SK-N-SH (cell line): Measurements from ENCODE around the gene FIBP. TPM values are rescaled to one million over a fixed set of nuclear protein-coding genes. Genes with fewer than 3 reads are reported as not detected.
A peak's percentile ranks its signal among the peaks of the same experiment; 100 is the strongest.

Source experiments
- CTCF ChIA-PET: fragments of 300-600, 350-600 bp; formaldehyde crosslinking; extraction: SDS; loops from one replicate; lab custom pipeline; 2021; lab: Yijun Ruan, JAX
- POLR2A ChIA-PET: fragments of 350-600 bp; sonication (Branson Sonifier 250); formaldehyde crosslinking; extraction: SDS; loops from one replicate; lab custom pipeline; 2020; ENCODE audit warnings: antibody characterized with exemption, inconsistent platforms; lab: Yijun Ruan, JAX
- DNase-seq: peaks from one replicate; pipeline ENCODE4 v3.0.0; 2012
- H2AFZ ChIP-seq: fragments of 200-600 bp; sonication (generic); 2 replicates; pipeline ENCODE4 v1.8.1; 2016; ENCODE audit warnings: antibody characterized with exemption, mild to moderate bottlenecking, low read depth
- H3F3A ChIP-seq: fragments of 200-600 bp; sonication (generic); replicated peaks from 2 replicates; pipeline ENCODE3; 2016; ENCODE audit warnings: antibody characterized with exemption, mild to moderate bottlenecking; ENCODE audit not compliant: insufficient read depth
- H3K27ac ChIP-seq, 2 experiments: fragments of 200-500 bp in 1 of 2; fragments of 200-600 bp in 1 of 2; sonication (Bioruptor generic) in 1 of 2; sonication (generic), shearing (Covaris generic) in 1 of 2; 2 replicates each; pipeline versions ENCODE4 v1.5.1 to v1.6.1; 2014 to 2016; ENCODE audit warnings: low read depth in 2 of 2, inconsistent platforms in 1 of 2, low read length in 1 of 2, mild to moderate bottlenecking in 1 of 2, mixed read lengths in 1 of 2
- H3K27me3 ChIP-seq: fragments of 200-600 bp; sonication (generic), shearing (Covaris generic); 2 replicates; pipeline ENCODE4 v1.6.1; 2016; ENCODE audit warnings: mixed run types; ENCODE audit not compliant: insufficient read depth
- H3K36me3 ChIP-seq, 2 experiments: fragments of 200-500 bp in 1 of 2; fragments of 200-600 bp in 1 of 2; sonication (Bioruptor generic) in 1 of 2; sonication (generic) in 1 of 2; replicated peaks in 1 of 2; 2 replicates each; pipeline versions ENCODE3 to v1.5.1; 2014 to 2016; ENCODE audit warnings: low read length in 1 of 2, mild to moderate bottlenecking in 1 of 2; ENCODE audit not compliant: insufficient read depth in 2 of 2, control insufficient read depth in 1 of 2
- H3K4me1 ChIP-seq, 2 experiments: fragments of 200-500 bp in 1 of 2; fragments of 200-600 bp in 1 of 2; sonication (Bioruptor generic) in 1 of 2; sonication (generic), shearing (Covaris generic) in 1 of 2; 2 replicates each; pipeline versions ENCODE4 v1.5.1 to v1.6.1; 2014 to 2016; ENCODE audit warnings: low read depth in 1 of 2, low read length in 1 of 2, mixed run types in 1 of 2; ENCODE audit not compliant: insufficient read depth in 2 of 2, control insufficient read depth in 1 of 2
- H3K4me2 ChIP-seq: fragments of 200-600 bp; sonication (generic), shearing (Covaris generic); 2 replicates; pipeline ENCODE4 v1.6.1; 2017; ENCODE audit warnings: mixed run types
- H3K4me3 ChIP-seq, 2 experiments: fragments of 200-500 bp in 1 of 2; fragments of 200-600 bp in 1 of 2; sonication (Bioruptor generic) in 1 of 2; sonication (generic), shearing (Covaris generic) in 1 of 2; 2 replicates each; pipeline versions ENCODE4 v1.5.1 to v1.8.1; 2014 to 2016; ENCODE audit warnings: low read depth in 2 of 2, inconsistent platforms in 1 of 2, low read length in 1 of 2, mild to moderate bottlenecking in 1 of 2, mixed read lengths in 1 of 2, moderate library complexity in 1 of 2
- H3K79me2 ChIP-seq: fragments of 200-600 bp; sonication (generic); 2 replicates; pipeline ENCODE4 v1.8.1; 2017; ENCODE audit warnings: mild to moderate bottlenecking; ENCODE audit not compliant: insufficient read depth
- H3K9ac ChIP-seq: fragments of 200-600 bp; sonication (generic); 2 replicates; pipeline ENCODE4 v1.6.1; 2017; ENCODE audit warnings: mixed run types
- H3K9me2 ChIP-seq: fragments of 200-600 bp; sonication (generic); 2 replicates; pipeline ENCODE4 v1.6.1; 2017; ENCODE audit warnings: mixed run types
- H3K9me3 ChIP-seq: fragments of 200-600 bp; sonication (generic); 2 replicates; pipeline ENCODE4 v1.6.1; 2017; ENCODE audit warnings: mixed run types, mild to moderate bottlenecking, moderate library complexity
- H4K20me1 ChIP-seq: fragments of 200-600 bp; sonication (generic); 2 replicates; pipeline ENCODE4 v1.6.1; 2017; ENCODE audit warnings: mild to moderate bottlenecking, mixed run types; ENCODE audit not compliant: insufficient read depth
- CHD2 ChIP-seq: fragments of 150-350 bp; IDR thresholded peaks from 2 replicates; pipeline ENCODE4 v1.6.1; 2018; ENCODE audit warnings: low read length; ENCODE audit not compliant: partially characterized antibody
- ELF1 ChIP-seq: IDR thresholded peaks from 2 replicates; pipeline ENCODE4 v1.4.0; 2012
- GABPA ChIP-seq: IDR thresholded peaks from 2 replicates; pipeline ENCODE4 v1.4.0; 2012; ENCODE audit warnings: low read depth, mild to moderate bottlenecking
- GATA2 ChIP-seq: sonication (generic); formaldehyde crosslinking; IDR thresholded peaks from 2 replicates; pipeline ENCODE4 v1.5.0; 2020; ENCODE audit warnings: mild to moderate bottlenecking, missing genetic modification reagents
- MXI1 ChIP-seq: IDR thresholded peaks from 2 replicates; pipeline ENCODE4 v1.6.1; 2012; ENCODE audit warnings: mild to moderate bottlenecking, low read depth, low read length, improper control_type of control experiment
- PBX3 ChIP-seq: IDR thresholded peaks from 2 replicates; pipeline ENCODE4; 2012
- RAD21 ChIP-seq: IDR thresholded peaks from 2 replicates; pipeline ENCODE4 v1.6.1; 2012; ENCODE audit warnings: mild to moderate bottlenecking, low read length
- REST ChIP-seq: IDR thresholded peaks from 2 replicates; pipeline ENCODE4 v1.6.1; 2012; ENCODE audit warnings: mild to moderate bottlenecking, low read depth, low read length, moderate library complexity
- RXRA ChIP-seq: IDR thresholded peaks from 2 replicates; pipeline ENCODE4 v1.4.0; 2012; ENCODE audit warnings: low read depth, mild to moderate bottlenecking, borderline replicate concordance
- SIN3A ChIP-seq: IDR thresholded peaks from 2 replicates; pipeline ENCODE4 v1.6.1; 2012; ENCODE audit warnings: low read depth, mild to moderate bottlenecking, low read length, moderate library complexity, borderline replicate concordance
- USF1 ChIP-seq: IDR thresholded peaks from 2 replicates; pipeline ENCODE4 v1.4.0; 2012; ENCODE audit warnings: low read depth, borderline replicate concordance
- USF2 ChIP-seq: fragments of 150-350 bp; IDR thresholded peaks from 2 replicates; pipeline ENCODE4 v1.6.1; 2017; ENCODE audit warnings: antibody characterized with exemption, low read length, low read depth, borderline replicate concordance
- WGBS: methylation state at CpG from one replicate; pipeline ENCODE4 v1.1.6; 2017; ENCODE audit warnings: low lambda C conversion rate; 5-methylcytosine and 5-hydroxymethylcytosine counted together
- polyA plus RNA-seq, 3 experiments: library from polyadenylated mRNA; depleted of rRNA; stranded (reverse); fragments of >200 nt; gene quantifications; 2 replicates each; pipeline ENCODE4 v1.2.3, GENCODE V29; 2012

The FIBP gene
- polyA plus RNA-seq, 1 of the 3 experiments (the other 2 are of a cell fraction): 190 TPM

GRCh38 chr11:65879617-65880016 is 8.7 kb downstream of the FIBP start, which contains the start of gene CTSW:
Gene CTSW (plus strand): TSS chr11:65879837. CDS start chr11:65879855, 18 bp downstream.
- H3F3A ChIP-seq: peaks cover 4% of the 10 kb centered on the region
- 0 out of 2 replicates have a peak, but pooled peaks cover 7% of the 10 kb centered on the region for H3K79me2 ChIP-seq
- H2AFZ ChIP-seq: no peak within 1 kb of the TSS
- peaks cover 13 to 23% of the 10 kb centered on the region in 2 experiments for H3K36me3 ChIP-seq
- CTCF ChIA-PET: interaction anchor here (0.8 to 15.2 kb wide), 4 partner anchors 8 to 1510 kb away, joined by 3 to 374 read pairs (median 142); partner anchors contain the start of genes CFL1, EFEMP2, FIBP and MUS81
- DNase-seq: no peak
- no peak within 1 kb of the TSS for H3K4me2 ChIP-seq
- no peak within 1 kb of the TSS for H3K9ac ChIP-seq
- WGBS: 67% methylated on average over 7 of the region's 7 CpGs
- H3K27ac ChIP-seq: no peak within 1 kb of the TSS
- H3K4me3 ChIP-seq: no peak within 1 kb of the TSS
- POLR2A ChIA-PET: interaction anchor here (1.3 to 2.0 kb wide), 3 partner anchors 8 to 20 kb away, joined by 3 to 6 read pairs (median 5); partner anchors contain the start of genes CCDC85B and MUS81
- H3K27me3 ChIP-seq: no peaks in the 10 kb centered on the region
- peaks cover 0 to 5% of the 10 kb centered on the region in 2 experiments; a peak in 1 of 4 replicates for H3K4me1 ChIP-seq
- no peaks in the 10 kb centered on the region for H4K20me1 ChIP-seq
- H3K9me3 ChIP-seq: no peaks in the 10 kb centered on the region
- TF ChIP-seq RAD21: no peak
- 0 out of 2 replicates have a peak, but pooled peaks have one; percentile 2 for TF ChIP-seq PBX3
- no peak for TF ChIP-seq ELF1
- TF ChIP-seq USF2: no peak
- TF ChIP-seq USF1: no peak
- H3K9me2 ChIP-seq: no peaks in the 10 kb centered on the region

- POLR2A ChIA-PET: interaction anchor here (0.5 to 1.2 kb wide), 5 partner anchors 8 to 17 kb away, joined by 3 to 7 read pairs (median 3); partner anchors contain the start of genes CCDC85B and FIBP
- H2AFZ ChIP-seq: peak overlapping the region; percentile 77; the same call in 1 of the 2 replicates
- peak; percentile 98 for DNase-seq
- TF ChIP-seq RXRA: peak; percentile 44; the same call in 1 of the 2 replicates
- TF ChIP-seq GATA2 (CRISPR knock-in tag): no peak
- peak; percentile 65; the same call in 1 of the 2 replicates for TF ChIP-seq SIN3A
- peak; percentile 64 for TF ChIP-seq GABPA
- peak; percentile 92 for TF ChIP-seq USF1
- TF ChIP-seq USF2: peak; percentile 78
- TF ChIP-seq PBX3: peak; percentile 26; the same call in 1 of the 2 replicates
- TF ChIP-seq REST: no peak
- TF ChIP-seq MXI1: peak; percentile 79
- TF ChIP-seq CHD2: peak; percentile 59
Measured at GRCh38 chr11:65873318-65874156, 14.7 kb downstream of the FIBP start.

More at GRCh38 chr11:65873318-65874156, 14.7 kb downstream of the FIBP start:
- peak overlapping the region; percentile 77 to 93 for H3K27ac ChIP-seq
- H3F3A ChIP-seq: peaks cover 29% of the 10 kb centered on the region
- H3K4me3 ChIP-seq: peak overlapping the region; percentile 54 to 73
- peaks cover 15 to 23% of the 10 kb centered on the region in 2 experiments for H3K36me3 ChIP-seq
- no peaks in the 10 kb centered on the region for H3K27me3 ChIP-seq
- H3K4me2 ChIP-seq: peak overlapping the region; percentile 97
- peaks cover 29% of the 10 kb centered on the region for H3K79me2 ChIP-seq
- CTCF ChIA-PET: interaction anchor here (0.6 to 18.4 kb wide), 4 partner anchors 12 to 457 kb away, joined by 3 to 374 read pairs (median 46); partner anchors contain the start of genes CCDC85B, CTSW, FIBP and MUS81
- peak overlapping the region; percentile 70 for H3K9ac ChIP-seq
- H4K20me1 ChIP-seq: no peaks in the 10 kb centered on the region
- H3K9me2 ChIP-seq: no peaks in the 10 kb centered on the region
- 27% methylated on average over 20 of the region's 54 CpGs for WGBS
- H3K9me3 ChIP-seq: no peaks in the 10 kb centered on the region
- peaks cover 19 to 23% of the 10 kb centered on the region in 2 experiments; a peak in 3 of 4 replicates for H3K4me1 ChIP-seq
